ENCODE measurements around the gene MOB2.

The MOB2 gene

DNA sequence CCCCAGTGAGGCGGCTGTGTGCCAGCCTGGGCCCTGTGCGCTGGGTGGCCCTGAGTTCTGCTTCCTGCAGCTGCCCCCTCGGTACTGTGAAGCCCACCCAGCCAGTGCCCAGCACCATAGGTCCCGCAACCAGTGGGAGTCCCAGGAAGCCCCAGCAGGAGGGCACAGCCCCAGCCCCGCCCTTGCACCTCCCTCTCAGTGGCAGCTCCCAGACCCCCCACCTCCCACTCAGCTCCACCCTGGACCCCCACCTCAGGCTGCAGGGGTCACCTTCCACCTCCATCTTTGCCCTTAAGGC lies 30.9 kb downstream of the MOB2 start:
- no peak for DNase-seq

DNA sequence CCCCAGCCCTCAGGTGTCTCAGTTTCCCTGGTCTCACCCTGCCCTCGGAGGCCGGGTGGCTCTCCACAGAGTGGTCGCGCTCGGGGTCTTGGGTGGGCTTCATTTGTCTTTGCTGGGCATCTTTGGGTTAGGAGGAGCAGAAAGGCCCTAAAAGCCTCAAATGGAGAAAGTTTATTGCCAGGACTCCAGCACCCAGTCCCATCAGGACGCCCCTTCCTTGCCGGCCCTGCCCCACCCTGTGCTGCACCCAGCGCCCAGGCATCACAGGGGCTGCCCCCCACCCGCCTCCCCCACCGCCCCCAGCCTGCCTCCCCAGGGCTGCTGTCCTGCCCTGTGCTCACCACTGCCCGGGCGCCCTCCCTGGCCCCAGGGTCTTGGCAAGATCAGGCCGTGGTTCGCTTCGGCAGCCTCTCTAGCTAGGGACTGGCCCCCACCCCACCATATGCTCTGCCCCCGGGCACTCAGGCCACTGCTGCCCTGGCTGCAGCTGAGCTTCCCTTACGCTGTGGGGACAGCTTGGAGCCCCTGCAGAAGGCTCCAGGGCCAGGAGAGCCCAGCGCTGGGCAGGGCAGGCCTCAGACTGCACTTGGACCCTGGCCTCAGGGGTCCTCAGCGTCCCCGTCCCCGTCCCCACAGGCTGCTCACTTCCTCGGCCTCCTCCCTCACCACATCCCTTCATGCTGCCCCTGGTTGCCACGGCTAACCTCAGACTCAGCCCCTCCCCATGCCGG lies 31.4 kb downstream of the MOB2 start:
- DNase-seq, result no peak

DNA sequence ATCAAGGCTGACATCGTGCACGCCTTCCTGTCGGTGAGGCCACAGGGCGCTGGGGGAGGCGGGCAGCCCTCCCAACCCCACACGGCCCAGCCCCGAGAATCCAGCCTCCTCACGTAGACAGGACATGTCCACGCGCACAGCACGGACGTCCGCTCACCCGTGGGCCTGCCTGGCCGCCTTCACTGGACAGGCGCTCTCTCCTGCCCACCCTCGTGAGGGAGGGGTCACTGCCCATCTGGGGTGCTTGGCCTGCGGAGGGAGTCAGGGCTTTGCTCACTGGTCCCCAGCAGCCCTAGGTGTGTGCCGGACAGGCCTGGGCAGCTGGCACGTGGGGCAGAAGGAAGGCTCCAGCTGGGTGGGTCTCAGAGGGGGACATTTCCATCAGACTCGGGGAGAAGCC lies 32.0 kb downstream of the MOB2 start:
- DNase-seq, result no peak

DNA sequence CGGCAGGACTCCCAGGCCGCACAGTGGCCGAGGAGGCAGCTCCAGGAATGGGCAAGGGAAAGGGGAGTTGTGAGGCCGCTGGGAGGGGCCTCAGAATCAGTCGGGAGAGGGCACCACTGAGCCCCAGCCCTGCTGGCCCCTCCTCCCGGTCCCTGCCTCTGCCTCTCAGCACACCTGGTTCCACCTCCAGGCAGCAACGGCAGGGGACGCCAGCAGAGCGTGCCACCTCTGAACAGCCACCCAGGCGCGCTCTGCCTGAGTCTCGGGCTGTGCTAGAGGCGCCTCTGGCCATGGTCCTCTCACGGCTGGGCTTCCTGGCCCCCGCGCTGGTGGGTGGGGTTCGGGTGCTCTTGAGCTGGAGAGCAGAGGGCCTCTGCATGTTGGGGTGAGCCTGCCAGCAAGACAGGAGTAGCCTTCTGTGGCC lies 33.0 kb downstream of the MOB2 start:
- no peak for DNase-seq

DNA sequence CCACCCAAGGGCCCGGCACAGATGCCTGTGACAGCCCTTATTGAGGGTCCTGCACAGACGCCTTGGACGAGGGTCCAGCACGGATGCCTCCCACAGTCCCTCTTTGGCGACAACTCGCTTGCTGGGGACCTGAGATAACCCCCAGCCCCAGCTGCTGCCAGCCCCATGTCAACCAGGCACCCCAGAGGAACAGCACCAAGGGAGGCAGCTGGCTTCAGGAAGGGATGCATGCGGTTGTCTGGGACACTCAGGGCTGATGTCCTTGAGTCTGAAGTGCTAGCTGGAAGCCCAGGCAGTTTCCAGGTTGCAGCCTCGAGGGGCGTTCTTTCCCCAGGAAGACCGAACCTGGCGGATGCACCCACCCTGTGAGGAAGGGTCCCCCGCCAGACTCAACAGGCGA lies 33.8 kb downstream of the MOB2 start:
- DNase-seq, result no peak

DNA sequence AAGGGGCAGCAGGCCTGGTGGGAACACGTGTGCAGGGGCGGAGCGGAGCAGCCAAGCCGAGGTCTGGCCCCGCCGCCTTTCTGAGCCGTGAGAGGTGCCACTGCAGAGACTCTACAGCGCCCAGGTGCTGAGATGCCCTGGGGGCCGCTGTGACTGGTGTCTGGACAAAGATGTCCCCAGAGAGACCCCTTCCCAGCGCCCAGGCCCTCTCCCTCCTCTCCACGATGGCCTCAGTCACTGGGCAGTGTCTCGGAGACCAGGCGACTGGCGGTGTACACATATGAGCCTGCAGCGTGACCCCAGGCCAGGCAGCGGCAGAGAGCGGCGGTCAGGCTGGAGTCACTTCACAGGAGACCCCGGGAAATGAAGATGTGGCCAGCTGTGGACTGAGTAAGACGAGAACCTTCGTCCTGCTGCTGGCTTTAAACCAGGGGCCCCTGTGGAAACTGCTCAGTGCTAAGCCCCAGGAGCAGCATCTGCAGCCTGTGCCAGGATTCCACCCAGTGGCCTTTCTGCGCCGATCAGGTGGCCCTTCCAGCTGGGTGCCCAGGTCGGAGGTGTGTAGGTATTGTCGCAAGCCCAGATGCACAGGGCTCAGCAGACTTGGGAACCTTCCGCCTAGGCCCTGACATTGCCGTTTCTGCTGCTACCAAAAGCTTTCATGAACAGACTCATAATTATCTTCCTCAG lies 34.7 kb downstream of the MOB2 start:
- DNase-seq, result no peak

DNA sequence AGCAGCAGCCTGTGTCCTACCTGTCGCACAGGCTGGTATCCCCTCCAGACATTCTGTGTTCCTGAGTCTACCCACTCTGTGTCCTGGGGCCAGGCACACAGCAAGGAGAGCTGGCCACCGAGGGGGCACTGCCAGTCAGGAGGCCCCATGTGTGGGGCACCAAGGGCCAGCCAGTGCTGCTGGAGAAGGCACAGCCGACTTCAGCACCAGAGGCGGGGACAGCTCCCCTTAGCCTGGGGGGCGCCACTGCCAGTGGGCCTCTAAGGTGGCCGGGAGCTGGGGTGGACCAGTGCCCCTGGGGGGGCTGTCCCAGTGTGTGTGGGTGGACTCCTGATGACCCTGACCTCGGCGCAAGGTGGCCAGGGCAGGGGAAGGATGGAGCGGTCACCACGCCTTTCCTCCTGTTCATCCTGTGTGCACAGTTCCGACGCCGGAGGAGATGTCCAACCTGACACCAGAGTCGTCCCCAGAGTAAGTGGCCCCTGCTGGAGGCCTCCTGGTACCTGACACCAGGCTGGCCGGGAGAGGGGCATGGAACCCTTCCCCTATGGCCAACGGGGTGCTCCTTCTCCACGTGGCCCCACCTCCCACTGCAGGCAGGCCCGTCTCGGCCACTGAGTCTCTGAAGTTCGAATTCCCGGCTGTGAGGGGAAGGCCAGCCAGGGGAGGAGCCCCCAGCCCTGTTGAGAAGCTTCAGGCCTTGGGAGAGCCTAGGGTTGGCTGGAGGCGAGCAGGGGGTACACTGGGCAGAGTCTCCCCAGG lies 35.4 kb downstream of the MOB2 start:
- DNase-seq, result no peak

DNA sequence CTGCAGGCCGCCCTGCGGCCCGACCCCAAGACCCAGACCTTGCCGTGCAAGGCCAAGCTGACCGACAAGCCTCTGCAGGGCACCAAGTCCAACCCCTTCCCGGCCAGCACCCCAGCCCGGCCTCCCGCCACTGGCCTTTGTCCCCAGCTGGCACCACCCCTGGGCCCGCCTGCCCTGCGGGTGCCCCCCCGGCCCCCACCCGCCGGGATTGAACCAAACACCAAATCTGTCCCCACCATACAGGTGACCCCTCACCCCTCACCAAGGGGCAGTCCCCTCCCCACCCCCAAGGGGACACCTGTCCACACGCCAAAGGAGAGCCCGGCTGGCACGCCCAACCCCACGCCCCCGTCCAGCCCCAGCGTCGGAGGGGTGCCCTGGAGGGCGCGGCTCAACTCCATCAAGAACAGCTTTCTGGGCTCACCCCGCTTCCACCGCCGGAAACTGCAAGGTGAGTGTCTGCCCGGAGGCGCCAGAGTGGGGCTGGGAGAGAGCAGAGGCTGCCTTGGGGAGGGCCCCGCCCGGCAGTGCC lies 36.2 kb downstream of the MOB2 start:
- no peak for DNase-seq

DNA sequence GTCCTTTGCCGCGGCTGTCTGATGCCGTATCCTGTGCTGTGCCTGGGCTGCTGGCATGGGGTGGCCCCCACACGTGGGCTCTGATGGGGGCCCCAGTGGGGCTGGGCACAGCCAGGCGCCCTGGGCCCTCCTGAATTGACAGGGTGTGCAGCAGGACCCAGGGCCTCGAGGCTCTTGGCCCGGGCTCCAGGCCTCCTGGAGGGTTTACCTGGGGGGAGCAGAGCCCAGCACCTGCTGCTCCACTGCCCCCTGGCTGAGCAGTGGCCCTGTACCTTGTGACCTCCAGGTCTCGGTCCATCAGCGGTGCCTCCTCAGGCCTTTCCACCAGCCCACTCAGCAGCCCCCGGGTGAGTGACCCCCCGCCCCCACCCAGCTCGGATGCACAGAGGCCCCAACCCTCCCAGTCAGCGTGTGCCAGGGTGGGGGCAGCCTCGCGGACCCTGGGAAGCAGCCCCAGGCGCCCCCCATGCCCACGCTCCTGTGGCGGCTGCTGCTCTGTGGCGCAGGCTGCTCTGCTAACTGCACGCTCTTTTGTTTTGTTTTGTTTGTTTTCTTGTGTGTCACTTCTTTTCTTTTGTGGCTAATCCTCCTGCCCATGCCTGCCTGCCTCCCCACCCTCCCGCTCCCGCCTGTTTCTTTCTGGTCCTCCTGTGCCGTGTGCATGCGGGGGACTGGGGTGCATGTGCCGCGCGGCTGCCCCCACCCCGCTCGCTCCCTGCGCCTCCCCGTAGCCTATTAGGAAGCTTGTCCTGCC lies 36.9 kb downstream of the MOB2 start:
- DNase-seq, result no peak

DNA sequence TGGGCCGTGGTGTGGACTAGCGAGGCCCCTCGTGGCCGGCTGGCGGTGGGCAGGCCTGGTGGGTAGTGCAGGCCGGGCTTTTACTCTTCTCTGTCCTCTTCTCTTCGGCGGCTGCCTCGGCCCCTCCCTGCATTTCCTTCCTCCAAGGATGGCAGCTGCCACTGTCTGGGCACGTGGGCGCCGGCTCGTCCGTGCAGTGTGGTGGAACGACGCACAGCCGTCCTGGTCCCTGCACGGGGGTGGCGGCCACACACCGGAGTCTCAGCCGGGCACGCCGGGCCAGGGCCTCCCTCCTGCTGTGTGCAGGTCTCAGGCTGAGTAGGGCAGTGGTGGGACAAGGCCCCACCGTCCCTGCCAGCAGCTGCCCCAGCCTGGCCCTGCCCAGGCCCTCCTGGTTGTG lies 37.7 kb downstream of the MOB2 start:
- DNase-seq, result no peak

DNA sequence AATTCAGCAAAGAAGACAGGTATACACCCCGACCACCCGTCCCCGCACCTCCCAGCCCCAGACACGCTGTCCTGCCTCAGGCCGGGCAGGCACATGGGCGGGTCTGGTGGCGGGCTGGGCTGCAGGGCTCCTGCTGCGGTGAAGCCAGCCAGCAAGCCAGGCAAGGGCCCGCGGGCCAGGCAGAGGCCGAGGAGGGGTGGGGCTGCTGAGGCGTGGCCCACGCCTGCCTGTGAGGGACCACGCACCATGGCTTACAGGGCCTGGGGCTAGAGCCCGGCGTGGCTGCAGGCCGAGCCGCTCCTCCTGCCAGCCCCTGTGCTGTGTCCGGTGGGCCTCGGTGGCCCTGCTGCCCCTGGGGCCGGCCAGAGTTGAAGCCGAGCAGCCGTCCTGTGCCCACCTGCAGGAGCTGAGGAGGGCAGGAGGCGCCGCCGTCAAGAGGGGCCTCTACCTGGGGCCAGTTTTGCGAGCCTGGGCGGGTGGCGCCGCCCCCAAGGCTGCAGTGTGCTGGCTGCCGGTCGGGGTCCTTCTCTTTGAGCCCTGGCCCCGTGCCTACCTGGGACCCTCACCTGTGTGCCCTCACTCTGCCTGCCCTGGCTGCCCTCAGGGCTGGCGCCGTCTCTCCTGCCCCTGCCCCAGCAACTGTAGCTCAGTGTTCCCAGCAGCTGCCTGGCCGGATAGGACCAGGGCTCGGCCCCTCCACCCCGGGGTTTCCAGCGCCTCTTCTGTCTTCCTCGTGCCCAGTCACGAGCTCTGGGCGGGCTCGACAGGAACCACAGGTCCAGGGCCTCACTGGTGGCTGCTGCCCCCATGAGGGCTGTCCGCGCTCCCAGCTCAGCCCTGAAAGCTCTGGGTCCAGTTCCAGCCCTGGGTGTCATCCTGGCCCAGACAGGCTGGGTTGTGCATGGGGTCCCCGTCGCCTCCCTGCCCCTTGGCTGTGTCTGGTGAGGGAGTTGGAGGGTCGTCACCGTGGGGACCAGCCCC lies 38.4 kb downstream of the MOB2 start:
- DNase-seq, result no peak

DNA sequence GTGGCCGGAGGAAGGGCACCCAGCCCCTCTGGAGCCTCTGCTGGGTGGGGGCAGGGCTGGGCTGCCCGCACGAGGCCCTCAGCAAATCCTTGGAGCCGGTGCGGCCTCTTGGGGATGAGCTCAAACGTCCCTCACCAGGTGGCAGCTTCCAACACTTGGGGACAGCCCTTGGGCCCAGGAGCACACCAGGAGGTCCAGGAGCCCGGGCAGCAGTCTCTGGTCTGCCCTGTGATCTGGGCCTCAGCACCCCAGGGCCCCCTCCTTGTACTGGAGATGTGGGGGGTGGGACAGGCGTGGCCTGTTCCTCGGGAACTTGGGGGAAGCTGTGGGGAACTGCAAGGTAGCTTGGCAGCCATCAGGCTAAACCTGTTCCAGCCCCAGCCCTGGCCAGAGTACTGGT lies 40.0 kb downstream of the MOB2 start:
- DNase-seq, result no peak

DNA sequence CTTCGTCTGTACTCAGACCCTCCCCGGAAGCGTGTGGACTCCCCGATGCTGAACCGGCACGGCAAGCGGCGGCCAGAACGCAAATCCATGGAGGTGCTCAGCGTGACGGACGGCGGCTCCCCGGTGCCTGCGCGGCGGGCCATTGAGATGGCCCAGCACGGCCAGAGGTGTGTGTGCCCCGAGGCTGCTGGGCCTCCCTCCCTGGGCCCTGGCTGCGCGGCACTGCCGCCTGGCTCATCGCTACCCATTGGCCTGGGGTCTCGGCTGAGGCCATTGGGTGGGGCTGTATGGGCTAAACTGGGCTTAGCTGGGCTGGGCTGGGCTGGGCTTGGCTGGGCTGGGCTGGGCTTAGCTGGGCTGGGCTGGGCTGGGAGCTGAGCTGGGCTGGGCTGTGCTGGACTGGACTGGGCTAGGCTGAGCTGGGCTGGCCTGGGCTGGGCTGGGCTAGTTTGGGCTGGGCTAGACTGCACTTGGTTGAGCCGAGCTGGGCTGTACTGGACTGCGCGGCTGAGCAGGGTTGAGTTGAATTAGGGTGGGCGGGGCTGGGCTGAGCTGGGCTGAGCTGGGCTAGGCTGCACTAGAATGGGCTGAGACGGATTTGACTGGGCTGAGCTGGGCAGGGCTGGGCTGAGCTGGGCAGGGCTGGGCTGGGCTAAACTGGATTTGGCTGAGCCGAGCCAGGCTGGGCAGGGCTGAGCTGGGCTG lies 40.7 kb downstream of the MOB2 start:
- no peak for DNase-seq

DNA sequence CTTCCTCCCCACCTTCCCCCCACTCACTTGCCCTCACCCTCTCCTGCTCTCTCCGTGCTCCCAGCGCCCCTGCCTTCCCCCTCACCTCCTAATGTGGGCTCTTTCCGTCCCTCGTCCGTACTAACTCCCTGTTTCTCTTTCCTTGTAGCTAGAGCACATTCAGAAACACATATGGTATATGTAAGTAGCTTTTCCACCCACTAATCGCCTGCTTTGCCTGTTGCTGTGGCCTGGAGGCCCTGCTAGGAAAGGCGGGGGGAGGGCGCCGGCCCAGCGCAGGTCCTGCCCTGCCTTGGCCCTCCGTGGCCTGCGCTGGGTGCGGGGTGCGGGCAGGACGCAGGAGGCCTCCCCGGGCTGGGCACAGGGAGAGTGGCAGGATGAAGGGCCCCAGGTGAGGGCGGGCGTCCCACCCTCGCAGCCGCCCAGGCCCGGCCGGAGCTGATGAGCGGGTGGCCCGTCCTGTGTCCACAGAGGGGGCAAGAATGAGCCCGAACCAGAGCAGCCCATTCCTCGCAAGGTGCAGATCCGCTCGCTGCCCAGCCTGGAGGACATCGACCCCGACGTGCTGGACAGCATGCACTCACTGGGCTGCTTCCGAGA lies 41.7 kb downstream of the MOB2 start:
- no peak for DNase-seq

DNA sequence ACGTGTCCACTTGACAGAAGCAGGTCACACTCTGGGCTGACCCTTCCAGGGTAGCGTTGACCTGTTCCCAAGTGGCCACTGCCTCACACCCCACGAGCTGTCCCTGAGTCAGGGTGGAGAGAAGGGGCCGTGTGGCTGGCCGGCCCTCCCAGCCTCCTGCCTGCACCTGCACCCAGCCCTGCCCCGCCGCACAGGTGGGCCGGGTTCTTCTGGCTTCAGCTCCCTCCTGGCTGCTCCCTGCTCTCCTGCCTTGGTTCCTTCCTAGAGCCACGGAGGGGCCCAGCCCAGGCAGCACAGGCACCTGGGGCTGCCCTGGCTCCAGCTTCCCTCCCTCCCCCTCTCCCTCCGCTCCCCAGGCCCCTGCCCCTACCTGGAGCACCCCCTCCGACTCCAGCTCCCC lies 42.3 kb downstream of the MOB2 start:
- DNase-seq, result no peak

DNA sequence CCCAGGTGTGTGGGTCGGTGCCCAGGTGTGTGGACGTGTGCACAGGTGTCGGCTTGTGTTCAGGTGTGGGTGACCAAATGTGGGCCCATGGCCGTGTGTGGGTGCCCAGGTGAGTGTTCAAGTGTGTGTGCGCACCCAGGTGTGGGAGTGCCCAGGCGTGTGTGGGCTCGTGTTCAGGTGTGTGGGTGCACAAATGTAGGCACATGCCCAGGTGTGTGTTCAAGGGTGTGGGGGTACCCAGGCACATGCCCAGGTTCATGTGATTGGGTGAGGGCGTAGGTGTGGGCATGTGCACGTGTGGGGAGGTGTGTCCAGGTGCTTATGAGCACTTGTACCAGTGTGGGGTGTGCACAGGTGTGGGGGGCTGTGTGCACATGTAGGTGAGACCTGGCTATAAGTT lies 42.8 kb downstream of the MOB2 start:
- no peak for DNase-seq

DNA sequence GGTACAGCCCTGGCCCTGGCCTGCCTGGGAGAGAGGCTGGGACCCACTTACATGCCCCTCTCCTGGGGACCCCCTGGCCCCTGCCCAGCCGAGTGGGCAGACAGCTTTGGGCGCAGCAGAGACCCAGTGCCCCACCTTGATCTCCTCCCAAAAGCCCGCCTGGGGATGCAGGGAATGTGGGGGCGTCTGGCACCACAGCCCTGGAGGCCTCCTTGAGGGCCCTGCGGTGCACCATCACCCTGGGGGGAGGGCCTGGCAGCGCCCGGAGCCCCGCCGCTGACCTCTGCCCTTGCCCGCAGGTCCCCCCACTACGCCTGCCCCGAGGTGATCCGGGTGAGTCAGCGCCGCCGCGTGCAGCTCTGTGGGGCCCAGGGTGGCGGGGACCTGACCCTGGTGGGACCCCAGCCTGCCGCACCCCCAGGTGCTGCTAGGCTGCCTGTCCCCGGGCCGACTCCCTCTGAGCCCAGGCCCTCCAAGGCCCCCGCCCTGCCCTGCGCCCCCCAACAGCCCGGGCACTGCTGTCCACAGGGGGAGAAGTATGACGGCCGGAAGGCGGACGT lies 43.7 kb downstream of the MOB2 start:
- DNase-seq, result no peak

DNA sequence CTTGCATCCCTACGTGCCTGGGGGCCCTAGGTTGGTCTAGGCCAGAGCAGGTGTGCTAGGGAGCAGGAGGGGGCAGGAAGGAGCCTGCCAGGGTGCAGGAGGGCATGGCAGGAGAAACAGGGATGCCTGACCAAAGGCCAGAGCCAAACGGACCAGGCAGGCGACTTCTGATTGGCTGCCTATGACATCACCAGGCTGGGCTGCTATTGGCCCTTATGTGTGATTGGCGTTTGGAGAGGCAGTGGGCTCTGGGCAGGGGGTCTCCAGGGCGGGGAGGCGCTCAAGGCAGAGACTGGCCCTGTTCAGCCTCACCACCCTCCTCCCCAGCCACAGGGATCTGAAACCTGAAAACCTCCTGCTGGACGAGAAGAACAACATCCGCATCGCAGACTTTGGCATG lies 44.4 kb downstream of the MOB2 start:
- no peak for DNase-seq

DNA sequence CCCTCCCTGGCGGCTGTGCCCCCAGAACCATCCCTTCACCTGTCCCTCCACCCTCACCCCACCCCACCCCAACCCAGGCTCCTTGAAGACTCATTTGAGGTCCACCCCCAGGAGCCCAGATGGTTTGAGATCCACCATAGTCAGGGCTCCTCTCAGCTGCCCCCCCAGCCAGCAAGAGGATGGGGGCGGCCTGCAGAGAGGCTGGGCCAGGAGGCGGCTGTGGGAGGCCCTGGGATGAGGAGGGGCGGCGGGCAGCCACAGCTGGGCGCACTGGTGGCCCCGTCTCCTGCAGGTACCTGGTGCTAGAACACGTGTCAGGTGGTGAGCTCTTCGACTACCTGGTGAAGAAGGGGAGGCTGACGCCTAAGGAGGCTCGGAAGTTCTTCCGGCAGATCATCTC lies 46.1 kb downstream of the MOB2 start:
- DNase-seq, result peak; percentile 24

DNA sequence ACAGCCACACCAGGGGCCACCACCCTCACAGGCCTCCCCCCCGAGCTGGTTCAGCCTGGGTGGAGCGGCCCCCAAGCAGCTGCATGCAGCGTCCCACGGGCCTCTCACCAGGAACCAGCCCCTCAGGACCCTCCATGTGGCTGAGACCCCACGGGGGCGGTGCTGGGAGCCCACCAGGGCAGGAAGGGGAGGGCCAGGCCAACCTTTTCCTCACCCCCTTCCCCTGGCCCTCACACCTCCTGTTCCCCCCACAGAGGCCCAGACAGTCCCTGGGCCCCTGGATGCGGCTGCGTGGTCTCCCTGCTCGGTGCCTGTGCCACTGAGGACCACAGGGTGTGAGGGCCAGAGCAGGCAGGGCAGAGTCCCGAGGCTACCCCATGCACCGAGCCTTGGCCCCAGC lies 46.5 kb downstream of the MOB2 start:
- DNase-seq, result no peak

DNA sequence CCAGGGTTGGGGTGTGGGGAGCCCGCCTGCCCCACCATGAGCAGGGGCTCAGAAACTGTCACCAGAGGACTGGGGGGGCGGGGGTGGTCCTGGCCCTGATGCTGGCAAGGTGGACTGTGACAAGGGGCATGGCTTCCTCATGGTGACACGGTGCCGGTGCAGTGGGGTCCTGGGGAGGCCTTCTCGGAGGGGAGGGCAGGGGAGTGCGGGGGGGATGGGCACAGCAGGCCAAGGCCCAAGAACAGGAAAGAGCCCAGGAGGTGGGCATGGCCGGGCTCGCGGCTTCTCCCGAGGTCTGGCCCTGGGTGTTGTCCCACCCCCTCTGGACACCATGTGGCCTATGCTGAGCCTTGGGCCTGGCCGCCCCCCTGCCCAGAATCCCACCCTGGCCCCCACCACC lies 47.2 kb downstream of the MOB2 start:
- no peak for DNase-seq
